Measurements from ENCODE around the gene SCYL2.
"Not testable (repeated sequence)": the region's sequence is repeated elsewhere in the genome, so short reads cannot be mapped to it uniquely, and the experiment has no call there.

Gene SCYL2

GRCh38 chr12:100290016-100290415, 23.0 kb downstream of the SCYL2 start:
- TF ChIP-seq, protein P1, sequence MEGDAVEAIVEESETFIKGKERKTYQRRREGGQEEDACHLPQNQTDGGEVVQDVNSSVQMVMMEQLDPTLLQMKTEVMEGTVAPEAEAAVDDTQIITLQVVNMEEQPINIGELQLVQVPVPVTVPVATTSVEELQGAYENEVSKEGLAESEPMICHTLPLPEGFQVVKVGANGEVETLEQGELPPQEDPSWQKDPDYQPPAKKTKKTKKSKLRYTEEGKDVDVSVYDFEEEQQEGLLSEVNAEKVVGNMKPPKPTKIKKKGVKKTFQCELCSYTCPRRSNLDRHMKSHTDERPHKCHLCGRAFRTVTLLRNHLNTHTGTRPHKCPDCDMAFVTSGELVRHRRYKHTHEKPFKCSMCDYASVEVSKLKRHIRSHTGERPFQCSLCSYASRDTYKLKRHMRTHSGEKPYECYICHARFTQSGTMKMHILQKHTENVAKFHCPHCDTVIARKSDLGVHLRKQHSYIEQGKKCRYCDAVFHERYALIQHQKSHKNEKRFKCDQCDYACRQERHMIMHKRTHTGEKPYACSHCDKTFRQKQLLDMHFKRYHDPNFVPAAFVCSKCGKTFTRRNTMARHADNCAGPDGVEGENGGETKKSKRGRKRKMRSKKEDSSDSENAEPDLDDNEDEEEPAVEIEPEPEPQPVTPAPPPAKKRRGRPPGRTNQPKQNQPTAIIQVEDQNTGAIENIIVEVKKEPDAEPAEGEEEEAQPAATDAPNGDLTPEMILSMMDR (IDR thresholded peaks at IDR 0.05; ENCODE audit: control extremely low read depth, extremely low read depth, low read depth, missing control alignments) = no peak
- POLR2A ChIA-PET = no interaction called here
- CTCF ChIA-PET = interaction anchor here (1.9 kb wide), 1 partner anchor 18 kb away, joined by 4 read pairs; no protein-coding TSS in a partner anchor
- no peak for DNase-seq (ENCODE audit: extremely low spot score)

DNA sequence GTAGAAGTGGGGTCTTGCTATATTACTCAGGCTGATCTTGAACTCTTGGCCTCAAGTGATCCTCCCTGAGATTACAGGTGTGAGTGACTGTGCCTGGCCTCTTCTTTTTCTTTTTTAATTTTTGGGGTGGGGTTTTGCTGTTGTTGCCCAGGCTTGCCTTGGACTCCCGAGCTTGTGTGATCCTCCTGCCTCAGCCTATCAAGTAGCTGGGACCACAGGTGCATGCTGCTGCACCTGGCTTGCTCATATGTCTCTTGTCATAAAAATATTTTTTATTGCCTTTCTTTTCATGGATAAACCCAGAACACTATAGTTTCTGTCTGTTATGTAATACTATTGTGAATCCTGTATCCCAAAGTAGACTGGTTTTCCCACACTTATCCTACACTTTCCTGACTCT, 26.0 kb downstream of the SCYL2 start:
- POLR2A ChIA-PET = no interaction called here
- CTCF ChIA-PET = interaction anchor here (1.0 kb wide), 1 partner anchor 13 kb away, joined by 3 read pairs; no protein-coding TSS in a partner anchor
- DNase-seq (ENCODE audit: extremely low spot score) = no peak

GRCh38 chr12:100294366-100294765, 27.4 kb downstream of the SCYL2 start:
- DNase-seq (ENCODE audit: extremely low spot score); POLR2A ChIA-PET; CTCF ChIA-PET: not testable (repeated sequence)

More for the DNA sequence above, 26.0 kb downstream of the SCYL2 start:
- TF ChIP-seq, protein P1 (IDR thresholded peaks at IDR 0.05; ENCODE audit: control extremely low read depth, extremely low read depth, low read depth, missing control alignments) = no peak

GRCh38 chr12:100295764-100296555, 29.0 kb downstream of the SCYL2 start:
- no peak for DNase-seq (ENCODE audit: extremely low spot score)
- TF ChIP-seq, protein P1 (IDR thresholded peaks at IDR 0.05; ENCODE audit: control extremely low read depth, extremely low read depth, low read depth, missing control alignments) = no peak
- ChIA-PET POLR2A (no interaction called here), CTCF (no interaction called here)

GRCh38 chr12:100302081-100302480, 35.1 kb downstream of the SCYL2 start:
- POLR2A ChIA-PET = no interaction called here
- TF ChIP-seq, protein P1 (IDR thresholded peaks at IDR 0.05; ENCODE audit: control extremely low read depth, extremely low read depth, low read depth, missing control alignments) = no peak
- DNase-seq (ENCODE audit: extremely low spot score) = no peak
- CTCF ChIA-PET = interaction anchor here (1.3 kb wide), 1 partner anchor 19 kb away, joined by 3 read pairs; no protein-coding TSS in a partner anchor

- CTCF ChIA-PET = interaction anchor here (1.1 kb wide), 1 partner anchor 28 kb away, joined by 3 read pairs; no protein-coding TSS in a partner anchor
These were observed 36.9 kb downstream of the SCYL2 start for GRCh38 chr12:100303831-100304230.

GRCh38 chr12:100304334-100304733, 37.4 kb downstream of the SCYL2 start:
- DNase-seq (ENCODE audit: extremely low spot score); POLR2A ChIA-PET: not testable (repeated sequence)
- CTCF ChIA-PET = interaction anchor here (1.0 to 1.1 kb wide), 2 partner anchors 12 to 29 kb away, joined by 3 read pairs; no protein-coding TSS in a partner anchor

More at GRCh38 chr12:100303831-100304230, 36.9 kb downstream of the SCYL2 start:
- TF ChIP-seq, protein P1 (IDR thresholded peaks at IDR 0.05; ENCODE audit: control extremely low read depth, extremely low read depth, low read depth, missing control alignments) = no peak
- DNase-seq (ENCODE audit: extremely low spot score) = no peak
- POLR2A ChIA-PET = no interaction called here

DNA sequence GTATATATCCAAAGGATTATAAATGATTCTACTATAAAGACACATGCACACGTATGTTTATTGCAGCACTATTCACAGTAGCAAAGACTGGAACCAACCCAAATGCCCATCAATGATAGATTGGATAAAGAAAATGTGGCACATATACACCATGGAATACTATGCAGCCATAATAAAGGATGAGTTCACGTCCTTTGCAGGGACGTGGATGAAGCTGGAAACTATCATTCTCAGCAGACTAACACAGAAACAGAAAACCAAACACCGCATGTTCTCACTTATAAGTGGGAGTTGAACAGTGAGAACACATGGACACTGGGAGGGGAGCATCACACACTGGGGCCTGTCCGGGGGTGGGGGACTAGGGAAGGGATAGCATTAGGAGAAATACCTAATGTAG, 41.2 kb downstream of the SCYL2 start:
- DNase-seq (ENCODE audit: extremely low spot score); POLR2A ChIA-PET; CTCF ChIA-PET: not testable (repeated sequence)
